Measurements from ENCODE around the gene TFDP2.
"Not testable (repeated sequence)": the region's sequence is repeated elsewhere in the genome, so short reads cannot be mapped to it uniquely, and the experiment has no call there.

- TF ChIP-seq EP300, CTCF (IDR thresholded peaks at IDR 0.05): not testable (repeated sequence)
These were observed 73.7 kb downstream of the TFDP2 start for GRCh38 chr3:142075656-142076055.
